GM21717 (cell line): ENCODE results near the gene TMEM256.

Source experiments
- ATAC-seq: cut with Tn5 transposase; IDR thresholded peaks from one replicate; pipeline ENCODE4 v1.9.1; 2021; ENCODE audit warnings: mild to moderate bottlenecking, moderate library complexity; ENCODE audit not compliant: unreplicated experiment

TMEM256 gene

DNA sequence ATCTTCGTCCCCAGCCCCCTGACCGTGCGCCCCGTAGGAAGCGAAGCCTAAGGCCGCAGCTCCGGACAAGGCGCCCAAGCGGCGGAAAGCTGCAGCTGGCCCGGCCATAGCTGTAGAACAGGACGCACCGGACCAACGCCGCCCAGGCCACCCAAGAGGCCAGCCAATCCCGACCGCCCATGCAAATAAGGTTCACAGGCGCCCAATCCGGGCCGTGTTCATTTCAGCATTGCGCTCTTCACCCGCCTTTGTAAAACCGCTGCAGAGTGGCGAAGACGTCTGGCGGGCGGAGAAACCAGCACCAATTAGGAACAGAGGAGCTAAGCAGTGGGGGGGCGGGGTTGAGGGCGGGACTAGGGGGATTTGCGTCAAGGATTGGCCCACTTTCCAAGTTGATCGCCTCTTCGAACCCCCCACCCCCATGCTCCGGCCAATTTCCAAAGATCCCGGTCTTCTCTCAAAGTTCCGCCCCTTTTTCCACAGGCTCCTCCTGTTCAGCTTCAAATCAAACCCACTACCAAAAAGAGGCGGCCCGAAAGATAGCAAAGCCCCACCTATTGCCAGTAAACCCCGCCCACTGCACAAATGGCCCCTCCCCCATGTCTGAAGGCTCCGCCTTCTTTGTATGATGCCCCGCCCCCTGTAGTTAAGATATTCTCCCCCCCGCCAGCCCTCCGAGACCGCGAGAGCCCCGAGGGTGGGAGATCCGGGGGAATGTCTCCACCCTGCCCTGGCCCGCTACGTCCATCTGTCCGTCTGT is at the start of gene TMEM256:
TMEM256 (minus strand) TSS at position 121 of the 760 bp plus-strand sequence; CDS start at position 108, 13 bp downstream.
- ATAC-seq = peak; percentile 75

GRCh38 chr17:7448461-7448860 is 44.6 kb upstream of the TMEM256 start:
- ATAC-seq = no peak

DNA sequence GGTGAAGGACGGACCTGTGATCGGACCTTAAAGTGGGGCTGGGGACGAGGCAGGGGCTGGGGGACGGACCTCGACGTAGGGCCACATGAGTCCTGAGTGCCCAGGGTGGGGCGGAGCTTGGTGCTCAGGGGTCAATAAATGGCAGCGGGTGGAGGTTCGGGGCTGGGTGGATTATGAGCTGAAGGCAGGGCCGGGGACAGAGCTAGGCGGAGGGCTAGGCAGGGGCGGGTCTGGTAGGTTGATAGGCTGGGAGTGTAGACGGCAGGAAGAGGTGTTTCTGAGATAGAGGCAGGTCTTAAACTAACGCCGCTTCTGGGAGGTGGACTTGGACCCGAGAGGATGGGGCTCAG is 41.7 kb upstream of the TMEM256 start:
- no peak for ATAC-seq

DNA sequence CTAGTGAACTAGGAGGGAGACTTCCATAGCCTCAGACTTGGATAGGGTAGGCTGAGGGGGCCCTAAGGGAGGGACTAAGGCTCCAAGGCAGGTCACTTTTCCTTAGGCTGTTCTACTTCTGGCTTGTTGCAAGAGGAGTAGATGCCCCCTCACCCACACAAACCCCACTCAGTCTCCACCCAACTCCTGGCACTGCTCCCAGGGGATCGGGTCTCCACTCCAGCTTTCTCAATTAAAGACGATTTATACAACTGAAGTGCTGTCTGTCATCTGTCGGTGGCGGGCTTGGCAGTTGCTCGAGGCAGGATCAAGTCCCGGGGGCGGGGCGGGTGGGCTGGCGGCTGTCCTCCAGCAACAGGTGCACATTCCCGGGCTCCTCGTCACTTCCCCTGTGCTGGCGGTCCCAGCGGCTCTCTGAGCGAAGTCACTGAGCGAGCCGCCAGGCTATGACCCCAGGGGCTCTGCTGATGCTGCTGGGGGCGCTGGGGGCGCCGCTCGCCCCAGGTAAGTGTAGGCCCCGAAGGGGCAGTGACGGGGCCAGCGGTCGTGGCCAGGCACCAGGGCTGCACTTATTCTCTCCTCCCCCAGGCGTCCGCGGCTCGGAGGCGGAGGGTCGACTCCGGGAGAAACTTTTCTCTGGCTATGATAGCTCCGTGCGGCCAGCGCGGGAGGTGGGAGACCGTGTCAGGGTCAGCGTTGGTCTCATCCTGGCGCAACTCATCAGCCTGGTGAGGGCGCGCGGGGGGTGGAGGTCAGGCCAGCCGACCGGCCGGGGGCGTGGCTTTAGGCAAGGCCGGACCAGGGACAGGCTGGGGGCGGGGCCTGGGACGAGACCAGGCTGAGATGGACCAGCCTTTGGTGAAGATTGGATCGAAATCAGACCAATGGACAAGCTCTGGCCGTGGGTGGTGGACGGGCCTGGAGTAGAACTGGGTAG is 41.1 kb upstream of the TMEM256 start, which contains the start of gene CHRNB1:
CHRNB1 (plus strand) TSS at position 380 of the 937 bp plus-strand sequence; CDS start at position 447, 67 bp downstream.
- ATAC-seq = no peak

DNA sequence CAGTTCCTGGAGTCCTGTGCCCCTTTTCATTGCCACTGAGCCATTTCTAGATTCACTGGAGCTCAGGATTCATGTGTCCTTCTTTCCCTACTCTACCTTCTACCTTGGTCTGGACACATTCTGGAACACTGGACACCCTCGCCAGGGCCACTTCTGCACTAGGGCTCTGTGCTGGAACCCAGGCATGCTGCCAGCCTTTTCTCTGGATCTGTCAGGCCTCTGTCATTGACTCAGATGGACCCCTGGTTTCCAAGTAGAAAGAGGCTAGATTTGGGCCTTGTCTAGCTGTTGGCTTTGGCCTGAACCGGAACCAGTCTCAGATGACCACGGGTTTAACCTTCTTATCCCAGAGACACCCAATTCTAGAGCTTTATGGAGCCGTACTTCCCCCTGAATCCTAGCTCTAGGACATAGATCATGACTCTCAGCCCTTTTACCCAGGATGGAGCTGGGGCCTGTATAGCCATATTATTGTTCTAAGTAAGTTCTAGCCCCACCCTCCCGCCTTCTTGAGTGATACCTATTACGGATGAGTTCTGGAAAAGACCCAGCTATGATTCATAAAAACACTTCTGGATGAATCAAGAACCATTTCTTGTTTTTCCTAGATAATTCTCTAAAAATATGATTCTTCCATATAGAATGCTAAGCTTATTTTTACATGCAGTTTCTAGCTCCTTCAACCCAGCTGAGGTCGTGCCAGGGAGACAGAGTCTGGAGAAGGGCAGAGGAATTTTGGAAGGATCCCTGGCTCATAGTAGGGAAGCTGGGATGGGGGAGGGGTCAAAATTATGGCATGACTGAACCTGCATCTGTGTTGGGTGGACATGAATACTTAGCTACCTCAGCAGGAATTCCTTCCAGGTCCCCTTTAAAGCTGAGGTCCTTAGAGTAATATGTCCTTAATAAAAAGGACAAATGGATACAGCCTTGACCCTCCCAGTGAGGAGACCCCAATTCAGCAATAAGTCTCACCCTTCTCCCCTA is 39.9 kb upstream of the TMEM256 start:
- ATAC-seq = no peak

GRCh38 chr17:7442142-7442541 is 38.2 kb upstream of the TMEM256 start:
- ATAC-seq = no peak

DNA sequence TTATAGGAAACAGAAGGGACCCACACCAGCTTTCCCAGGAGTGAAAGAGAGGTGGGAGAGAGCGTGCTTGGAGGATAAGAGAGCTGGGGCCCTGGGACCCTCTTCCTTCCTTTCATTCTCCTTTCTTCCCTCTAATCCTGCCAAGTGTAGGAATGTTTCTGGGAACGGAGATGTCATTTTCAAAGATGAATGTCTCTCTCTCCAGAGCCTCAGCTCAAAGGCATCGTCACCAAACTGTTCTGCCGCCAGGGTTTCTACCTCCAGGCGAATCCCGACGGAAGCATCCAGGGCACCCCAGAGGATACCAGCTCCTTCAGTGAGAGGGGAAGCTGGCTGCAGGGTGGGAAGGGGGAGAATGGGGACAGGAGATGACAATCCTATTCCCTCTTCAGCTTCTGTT is 37.4 kb upstream of the TMEM256 start:
- no peak for ATAC-seq

DNA sequence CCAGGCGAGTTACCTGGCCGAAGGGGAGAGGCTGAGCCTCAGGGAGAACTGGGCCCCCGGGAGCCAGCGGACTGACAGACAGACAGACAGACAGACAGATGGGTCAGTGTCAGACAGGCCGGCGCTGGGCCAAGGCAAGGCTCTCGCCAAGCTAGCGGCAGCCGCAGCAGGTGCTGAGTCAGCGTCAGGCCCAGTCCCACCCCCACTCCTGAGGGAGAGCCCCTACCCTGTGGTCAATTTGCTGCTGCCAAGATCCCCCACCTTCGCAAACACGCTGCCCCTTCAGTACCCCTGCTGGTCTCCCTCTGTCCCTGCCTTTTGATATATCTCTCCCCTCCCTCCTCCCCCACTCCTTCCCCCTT is 36.9 kb upstream of the TMEM256 start:
- no peak for ATAC-seq

DNA sequence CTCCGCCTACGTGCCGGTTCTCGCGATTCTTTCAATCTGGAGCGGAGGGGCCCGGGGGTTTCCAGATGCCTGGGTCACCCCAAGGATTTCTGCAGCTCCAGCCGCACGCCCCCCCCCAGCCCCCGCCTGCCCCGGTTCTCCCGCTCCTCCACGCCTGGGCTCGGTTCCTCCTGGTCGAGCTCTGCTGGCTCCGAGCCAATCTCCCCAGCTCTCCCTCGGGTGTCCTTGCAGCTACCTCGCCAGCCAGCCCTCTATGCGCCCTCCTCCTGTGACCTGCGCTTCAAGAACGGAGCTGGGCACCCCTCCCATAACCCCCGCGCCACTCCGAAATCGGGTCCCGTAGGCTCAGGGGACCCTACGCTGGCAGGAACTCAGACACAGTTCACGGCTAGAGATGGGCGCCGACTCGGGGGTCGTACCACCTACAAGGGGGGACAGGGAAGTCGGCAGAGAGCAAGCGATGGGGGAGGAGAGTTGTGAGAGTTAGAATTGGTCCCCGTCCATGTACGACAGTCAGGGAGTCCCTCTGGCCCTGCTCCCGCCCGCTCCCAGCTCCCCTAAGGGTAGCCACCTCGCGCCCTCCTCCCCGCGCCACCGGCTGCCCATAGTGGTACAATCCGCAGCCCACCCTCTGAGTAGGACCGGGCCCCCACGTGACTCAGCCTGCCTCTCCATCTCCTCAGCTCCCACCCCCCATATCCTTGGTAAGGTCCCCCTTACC is 36.4 kb upstream of the TMEM256 start:
- no peak for ATAC-seq

GRCh38 chr17:7439462-7440112 is 35.7 kb upstream of the TMEM256 start, which contains the start of gene FGF11:
Gene FGF11, plus strand, starts transcription at chr17:7439512. Its CDS starts 109 bp downstream, at chr17:7439621.
- ATAC-seq = no peak

DNA sequence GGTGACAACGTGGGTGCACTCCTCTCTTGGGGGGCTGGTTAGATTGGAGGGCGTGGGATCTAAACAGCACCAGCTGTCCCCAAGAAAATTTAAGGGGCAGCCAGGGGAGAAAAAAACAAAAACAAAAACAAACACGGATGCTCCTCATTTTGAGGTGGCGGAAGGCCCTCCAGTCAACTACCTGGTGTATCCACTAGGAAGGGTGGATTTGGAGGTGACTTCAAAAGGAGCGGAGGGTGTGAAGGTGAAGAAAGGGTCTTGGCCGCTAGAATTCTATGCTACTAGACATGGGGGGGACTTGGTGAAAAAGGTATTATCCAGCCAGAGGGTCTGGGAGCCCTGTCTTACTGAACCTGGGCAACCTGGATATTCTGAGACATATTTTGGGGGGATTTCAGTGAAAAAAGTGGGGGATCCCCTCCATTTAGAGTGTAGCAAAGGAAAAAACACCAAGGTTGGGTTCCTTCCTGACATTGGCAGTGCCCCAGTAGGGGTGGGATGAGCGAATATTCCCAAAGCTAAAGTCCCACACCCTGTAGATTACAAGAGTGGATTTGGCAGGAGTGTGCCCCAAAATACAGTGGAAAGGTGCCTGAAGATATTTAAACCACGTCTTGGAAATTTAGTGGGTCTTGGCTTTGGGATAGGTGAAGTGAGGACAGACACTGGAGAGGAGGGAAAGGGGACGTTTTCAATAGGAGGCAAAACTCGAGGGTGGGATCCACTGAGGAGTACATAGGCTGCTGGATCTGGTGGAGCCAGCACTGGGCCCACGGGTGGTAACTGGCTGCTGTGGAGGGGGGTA is 35.0 kb upstream of the TMEM256 start:
- ATAC-seq = no peak

DNA sequence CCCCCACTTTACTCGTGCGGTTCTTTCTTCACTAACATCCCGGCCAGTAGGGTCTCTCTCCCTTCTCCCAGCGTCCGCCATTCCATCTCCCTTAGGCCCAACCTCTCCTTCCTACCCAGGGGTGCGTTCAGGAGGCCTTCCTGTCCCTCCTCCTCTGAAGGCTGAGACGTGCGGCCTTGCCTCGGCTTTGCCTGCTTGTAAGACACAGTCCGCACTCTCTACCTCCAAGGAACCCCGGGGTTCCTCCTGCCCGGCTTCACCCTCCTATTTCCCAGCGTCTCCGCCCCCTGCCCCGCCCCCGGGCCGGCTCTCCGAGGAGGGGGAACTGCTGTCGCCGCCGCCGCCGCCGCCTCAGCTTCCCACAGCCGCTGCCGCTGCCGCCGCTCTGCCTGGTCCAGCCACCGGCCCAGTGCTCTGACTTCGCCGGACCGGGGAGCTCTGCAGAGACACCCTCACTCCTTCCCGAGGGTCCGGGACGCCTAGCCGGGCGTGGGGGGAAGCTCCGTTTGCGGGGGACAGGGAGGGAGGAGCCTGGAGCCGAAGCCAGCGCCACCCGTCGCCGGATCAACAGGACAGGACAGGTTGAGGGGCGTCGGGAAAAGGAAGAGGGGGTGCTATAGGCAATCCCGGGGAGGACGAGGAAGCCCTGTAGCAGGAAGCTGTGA is 34.2 kb upstream of the TMEM256 start:
- no peak for ATAC-seq

DNA sequence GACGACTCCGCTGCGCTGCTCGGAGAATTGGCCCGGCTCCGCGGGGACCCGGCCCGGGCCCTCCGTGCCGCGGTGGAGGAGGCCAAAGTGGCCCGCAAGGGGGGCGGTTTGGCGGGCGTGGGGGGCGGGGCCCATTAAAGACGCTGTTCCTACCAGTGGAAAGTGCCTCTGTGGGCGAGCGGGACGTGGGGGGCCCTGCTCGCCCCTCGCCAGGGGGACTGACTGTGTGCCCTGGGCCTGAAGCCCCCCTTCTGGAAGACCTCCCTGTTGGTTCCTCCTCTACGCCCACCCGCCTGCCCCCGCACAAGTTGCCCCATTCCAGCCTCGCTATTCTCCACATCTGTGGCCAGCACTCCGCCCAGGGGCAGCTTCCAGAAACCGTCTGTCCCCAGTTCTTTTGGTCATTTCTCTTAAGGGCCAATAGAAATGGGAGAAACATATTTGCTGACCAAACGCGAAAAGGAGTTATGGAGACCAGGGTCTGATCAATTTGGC is 33.5 kb upstream of the TMEM256 start:
- no peak for ATAC-seq

- no peak for ATAC-seq
These were observed 32.9 kb upstream of the TMEM256 start for GRCh38 chr17:7436556-7437368.

- ATAC-seq = peak; percentile 24
These were observed 32.0 kb upstream of the TMEM256 start for GRCh38 chr17:7435676-7436555.

GRCh38 chr17:7432296-7432695 is 28.4 kb upstream of the TMEM256 start:
- ATAC-seq = no peak
